ENCODE data around the gene ACOT12.

The ACOT12 gene

GRCh38 chr5:81388169-81388568 is 5.8 kb downstream of the ACOT12 start:
- no peaks in the 10 kb centered on the region for H3K36me3 ChIP-seq
- TF ChIP-seq Cebpa-rat (IDR thresholded peaks at IDR 0.05) = no peak
- H3K9me3 ChIP-seq (replicated peaks in 1 of 11) = peaks cover 0 to 11% (median 0%) of the 10 kb centered on the region in 11 experiments; a peak in 4 of 22 replicates
- no peak overlapping the region for H3K4me2 ChIP-seq
- H3K4me3 ChIP-seq = no peak overlapping the region
- H4K20me1 ChIP-seq = no peaks in the 10 kb centered on the region
- H3K27ac ChIP-seq = no peak overlapping the region
- no peaks in the 10 kb centered on the region for H3K27me3 ChIP-seq
- no peak overlapping the region for H3K9ac ChIP-seq
- no peaks in the 10 kb centered on the region for H3K4me1 ChIP-seq

- Histone ChIP-seq H3K4me2 (no peak overlapping the region), H3K4me3 (no peak overlapping the region), H3K27ac (no peak overlapping the region), H4K20me1 (no peaks in the 10 kb centered on the region), H3K36me3 (no peaks in the 10 kb centered on the region), H3K4me1 (no peaks in the 10 kb centered on the region), H3K27me3 (no peaks in the 10 kb centered on the region), H3K9me3 (replicated peaks in 1 of 11) (peaks cover 0 to 7% (median 0%) of the 10 kb centered on the region in 11 experiments; a peak in 3 of 22 replicates), H3K9ac (no peak overlapping the region)
- no peak for TF ChIP-seq Cebpa-rat (IDR thresholded peaks at IDR 0.05)
These were observed 10.1 kb downstream of the ACOT12 start for GRCh38 chr5:81383867-81384266.

GRCh38 chr5:81371354-81371876 is 22.5 kb downstream of the ACOT12 start:
- H3K4me2 ChIP-seq = no peak overlapping the region
- no peaks in the 10 kb centered on the region for H3K27me3 ChIP-seq
- no peak overlapping the region for H3K27ac ChIP-seq
- H3K9ac ChIP-seq = no peak overlapping the region
- no peaks in the 10 kb centered on the region for H3K36me3 ChIP-seq
- no peak overlapping the region for H3K4me3 ChIP-seq
- 0 out of 22 replicates have a peak, but pooled peaks cover 0 to 4% (median 0%) of the 10 kb centered on the region in 11 experiments for H3K9me3 ChIP-seq (replicated peaks in 1 of 11)
- peaks cover 0 to 10% (median 0%) of the 10 kb centered on the region in 10 experiments; a peak in 3 of 20 replicates for H3K4me1 ChIP-seq
- no peak for TF ChIP-seq Cebpa-rat (IDR thresholded peaks at IDR 0.05)
- H4K20me1 ChIP-seq = no peaks in the 10 kb centered on the region

- 0 out of 22 replicates have a peak, but pooled peaks cover 0 to 4% (median 0%) of the 10 kb centered on the region in 11 experiments for H3K9me3 ChIP-seq (replicated peaks in 1 of 11)
- peaks cover 0 to 10% (median 0%) of the 10 kb centered on the region in 10 experiments; a peak in 3 of 20 replicates for H3K4me1 ChIP-seq
- no peaks in the 10 kb centered on the region for H3K36me3 ChIP-seq
- no peaks in the 10 kb centered on the region for H3K27me3 ChIP-seq
- no peak for TF ChIP-seq Cebpa-rat (IDR thresholded peaks at IDR 0.05)
- H3K4me3 ChIP-seq = no peak overlapping the region
- no peak overlapping the region for H3K27ac ChIP-seq
- no peak overlapping the region for H3K4me2 ChIP-seq
- H3K9ac ChIP-seq = no peak overlapping the region
- no peaks in the 10 kb centered on the region for H4K20me1 ChIP-seq
These were observed 23.0 kb downstream of the ACOT12 start for GRCh38 chr5:81370912-81371311.

- Histone ChIP-seq H3K9me3 (replicated peaks in 1 of 11) (no peaks in the 10 kb centered on the region), H3K4me3 (no peak overlapping the region), H3K27me3 (no peaks in the 10 kb centered on the region), H3K36me3 (no peaks in the 10 kb centered on the region), H3K27ac (no peak overlapping the region), H3K4me1 (peaks cover 0 to 14% (median 0%) of the 10 kb centered on the region in 10 experiments; a peak in 3 of 20 replicates), H4K20me1 (no peaks in the 10 kb centered on the region), H3K4me2 (no peak overlapping the region), H3K9ac (no peak overlapping the region)
- no peak for TF ChIP-seq Cebpa-rat (IDR thresholded peaks at IDR 0.05)
These were observed 28.4 kb downstream of the ACOT12 start for GRCh38 chr5:81365541-81365940.

- H3K27ac ChIP-seq = no peak overlapping the region
- TF ChIP-seq Cebpa-rat (IDR thresholded peaks at IDR 0.05) = no peak
- no peak overlapping the region for H3K9ac ChIP-seq
- peak overlapping the region in 2 of 11 experiments; percentile 17 to 44; a peak in 2 of 22 replicates for H3K4me2 ChIP-seq
- H3K36me3 ChIP-seq = no peaks in the 10 kb centered on the region
- peaks cover 0 to 10% (median 5%) of the 10 kb centered on the region in 10 experiments; a peak in 8 of 20 replicates for H3K4me1 ChIP-seq
- H3K9me3 ChIP-seq (replicated peaks in 1 of 11) = no peaks in the 10 kb centered on the region
- H3K27me3 ChIP-seq = no peaks in the 10 kb centered on the region
- no peak overlapping the region for H3K4me3 ChIP-seq
- no peaks in the 10 kb centered on the region for H4K20me1 ChIP-seq
These were observed 30.7 kb downstream of the ACOT12 start for GRCh38 chr5:81363093-81363871.

GRCh38 chr5:81361600-81361999 is 32.3 kb downstream of the ACOT12 start:
- Histone ChIP-seq H3K4me1 (peaks cover 0 to 10% (median 5%) of the 10 kb centered on the region in 10 experiments; a peak in 8 of 20 replicates), H3K36me3 (no peaks in the 10 kb centered on the region), H4K20me1 (no peaks in the 10 kb centered on the region), H3K4me2 (no peak overlapping the region), H3K9ac (no peak overlapping the region), H3K9me3 (replicated peaks in 1 of 11) (no peaks in the 10 kb centered on the region), H3K4me3 (no peak overlapping the region), H3K27ac (no peak overlapping the region), H3K27me3 (no peaks in the 10 kb centered on the region)
- TF ChIP-seq Cebpa-rat (IDR thresholded peaks at IDR 0.05) = no peak

- Histone ChIP-seq H3K9me3 (replicated peaks in 1 of 11) (no peaks in the 10 kb centered on the region), H3K27me3 (no peaks in the 10 kb centered on the region), H3K27ac (no peak overlapping the region), H4K20me1 (no peaks in the 10 kb centered on the region), H3K4me2 (no peak overlapping the region), H3K9ac (no peak overlapping the region), H3K4me3 (no peak overlapping the region), H3K4me1 (peaks cover 0 to 10% (median 5%) of the 10 kb centered on the region in 10 experiments; a peak in 8 of 20 replicates), H3K36me3 (no peaks in the 10 kb centered on the region)
- TF ChIP-seq Cebpa-rat (IDR thresholded peaks at IDR 0.05) = no peak
These were observed 33.3 kb downstream of the ACOT12 start for GRCh38 chr5:81360640-81361039.

GRCh38 chr5:81359881-81360280 is 34.1 kb downstream of the ACOT12 start:
- H3K4me2 ChIP-seq = no peak overlapping the region
- H3K9ac ChIP-seq = no peak overlapping the region
- no peaks in the 10 kb centered on the region for H4K20me1 ChIP-seq
- peaks cover 0 to 10% (median 5%) of the 10 kb centered on the region in 10 experiments; a peak in 8 of 20 replicates for H3K4me1 ChIP-seq
- no peak overlapping the region for H3K4me3 ChIP-seq
- no peak overlapping the region for H3K27ac ChIP-seq
- no peaks in the 10 kb centered on the region for H3K9me3 ChIP-seq (replicated peaks in 1 of 11)
- no peaks in the 10 kb centered on the region for H3K36me3 ChIP-seq
- H3K27me3 ChIP-seq = no peaks in the 10 kb centered on the region
- no peak for TF ChIP-seq Cebpa-rat (IDR thresholded peaks at IDR 0.05)
